AG09319 (cell line): Measurements from ENCODE around the gene ARMH3.

ENCODE experiments used
- DNase-seq: peaks from one replicate; pipeline ENCODE4 v3.0.0-alpha.2; 2010; ENCODE audit warnings: low read depth; ENCODE audit errors: extremely low read depth
- TF ChIP-seq, protein P1 (sequence below): IDR thresholded peaks from 2 replicates; pipeline ENCODE4 v1.5.1; 2011; ENCODE audit warnings: low read depth, mild to moderate bottlenecking, inconsistent platforms, low read length, moderate library complexity

ARMH3 gene

DNA sequence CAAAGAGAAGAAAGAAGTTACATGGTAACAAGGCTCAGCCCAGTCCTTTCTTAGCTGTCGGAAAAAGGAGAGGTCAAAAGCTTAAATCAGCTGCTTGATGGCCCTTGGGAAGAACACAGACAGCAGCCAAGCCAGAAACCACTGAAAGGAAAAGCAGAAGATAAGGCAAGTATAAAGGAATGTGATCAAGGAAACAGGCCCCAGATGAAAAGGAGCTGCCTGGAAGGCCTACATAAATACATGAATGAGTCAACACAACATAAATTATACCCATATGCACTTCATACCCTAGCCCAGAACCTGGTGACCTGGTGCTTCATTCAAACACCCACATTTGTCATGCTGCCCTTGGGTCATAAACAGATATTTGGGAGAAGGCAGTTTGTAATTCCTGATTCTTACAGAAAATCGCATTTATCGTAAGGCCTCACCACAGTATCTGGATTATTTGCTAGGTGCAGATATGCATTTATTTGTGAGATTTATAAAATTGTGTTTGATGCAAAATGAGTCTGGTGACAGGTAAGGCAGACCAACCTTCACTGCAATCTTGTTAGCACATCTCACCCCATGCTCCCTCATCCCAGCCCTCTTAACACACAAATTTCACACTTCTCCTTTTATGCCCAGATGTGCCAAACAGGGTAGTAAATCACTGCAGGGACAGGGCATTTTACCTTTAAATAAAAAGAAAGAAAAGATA, 117.5 kb downstream of the ARMH3 start:
- TF ChIP-seq, protein P1, sequence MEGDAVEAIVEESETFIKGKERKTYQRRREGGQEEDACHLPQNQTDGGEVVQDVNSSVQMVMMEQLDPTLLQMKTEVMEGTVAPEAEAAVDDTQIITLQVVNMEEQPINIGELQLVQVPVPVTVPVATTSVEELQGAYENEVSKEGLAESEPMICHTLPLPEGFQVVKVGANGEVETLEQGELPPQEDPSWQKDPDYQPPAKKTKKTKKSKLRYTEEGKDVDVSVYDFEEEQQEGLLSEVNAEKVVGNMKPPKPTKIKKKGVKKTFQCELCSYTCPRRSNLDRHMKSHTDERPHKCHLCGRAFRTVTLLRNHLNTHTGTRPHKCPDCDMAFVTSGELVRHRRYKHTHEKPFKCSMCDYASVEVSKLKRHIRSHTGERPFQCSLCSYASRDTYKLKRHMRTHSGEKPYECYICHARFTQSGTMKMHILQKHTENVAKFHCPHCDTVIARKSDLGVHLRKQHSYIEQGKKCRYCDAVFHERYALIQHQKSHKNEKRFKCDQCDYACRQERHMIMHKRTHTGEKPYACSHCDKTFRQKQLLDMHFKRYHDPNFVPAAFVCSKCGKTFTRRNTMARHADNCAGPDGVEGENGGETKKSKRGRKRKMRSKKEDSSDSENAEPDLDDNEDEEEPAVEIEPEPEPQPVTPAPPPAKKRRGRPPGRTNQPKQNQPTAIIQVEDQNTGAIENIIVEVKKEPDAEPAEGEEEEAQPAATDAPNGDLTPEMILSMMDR = no peak
- peak; percentile 84 for DNase-seq

DNA sequence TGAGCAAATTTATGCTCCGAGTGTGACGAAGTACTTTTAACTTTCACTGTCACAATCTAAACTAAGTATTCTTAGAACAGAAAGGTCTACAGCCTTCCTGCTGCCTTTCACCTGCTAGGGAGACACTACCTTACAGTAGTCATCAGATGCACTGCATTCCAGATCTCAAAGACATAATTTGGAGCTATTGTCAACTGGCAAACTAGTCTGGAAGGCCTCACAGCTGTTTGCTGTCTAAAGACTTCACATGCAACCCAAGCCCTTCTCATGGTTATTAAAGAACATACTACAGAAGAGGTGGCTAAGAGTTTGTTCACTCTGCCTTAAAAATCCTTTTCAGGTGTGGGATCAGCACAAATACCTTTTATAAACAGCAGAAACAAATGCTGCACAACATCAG, 120.5 kb downstream of the ARMH3 start:
- TF ChIP-seq, protein P1 = no peak
- DNase-seq = no peak

DNA sequence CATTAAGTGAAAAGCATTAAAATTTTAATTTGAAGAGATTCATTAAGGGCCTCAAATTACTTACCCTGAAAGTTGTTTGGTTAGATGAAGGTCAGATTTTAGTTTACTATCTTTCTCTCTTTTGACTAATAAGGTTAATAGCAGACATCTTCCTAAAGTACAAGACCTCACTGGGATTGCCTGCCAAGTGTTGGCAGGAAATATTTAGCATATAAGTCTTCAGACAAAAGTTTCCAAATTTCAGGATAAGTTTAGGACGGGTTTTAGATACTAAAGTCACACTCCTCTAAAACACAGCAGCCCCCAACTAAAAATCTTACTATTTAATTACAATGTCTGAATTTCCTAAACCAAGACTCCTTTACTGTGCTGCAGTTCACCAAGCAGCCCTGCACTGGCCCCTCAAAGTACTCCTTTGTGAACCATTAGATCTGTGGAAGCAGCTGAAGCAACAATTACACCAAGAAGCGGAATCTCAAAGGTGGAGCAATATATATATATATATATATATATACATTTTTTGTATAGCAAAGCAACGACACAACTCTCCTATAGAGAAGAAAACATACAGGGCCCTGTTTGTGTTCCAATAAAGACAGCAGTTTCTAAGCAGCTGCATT, 121.2 kb downstream of the ARMH3 start:
- DNase-seq = no peak
- TF ChIP-seq, protein P1 = no peak

DNA sequence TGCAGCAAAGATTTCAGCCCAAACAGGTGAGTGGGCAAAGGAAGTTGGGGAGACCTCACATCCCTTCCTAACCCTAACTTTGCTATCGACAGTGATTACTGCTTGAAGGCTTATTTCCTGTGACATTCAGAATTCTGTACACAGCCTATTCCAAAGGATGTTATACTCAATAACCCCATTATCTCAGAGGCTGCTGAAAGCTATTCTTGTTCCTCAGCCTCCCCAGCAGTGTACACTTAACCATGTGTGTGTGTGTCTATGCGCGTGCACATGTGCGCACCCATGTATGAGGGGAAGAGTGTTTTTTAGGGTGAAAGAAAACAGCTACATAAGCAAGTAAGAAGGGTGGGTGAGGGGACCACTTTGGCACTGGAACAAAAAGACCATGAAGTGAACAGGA, 122.0 kb downstream of the ARMH3 start:
- TF ChIP-seq, protein P1 = no peak

DNA sequence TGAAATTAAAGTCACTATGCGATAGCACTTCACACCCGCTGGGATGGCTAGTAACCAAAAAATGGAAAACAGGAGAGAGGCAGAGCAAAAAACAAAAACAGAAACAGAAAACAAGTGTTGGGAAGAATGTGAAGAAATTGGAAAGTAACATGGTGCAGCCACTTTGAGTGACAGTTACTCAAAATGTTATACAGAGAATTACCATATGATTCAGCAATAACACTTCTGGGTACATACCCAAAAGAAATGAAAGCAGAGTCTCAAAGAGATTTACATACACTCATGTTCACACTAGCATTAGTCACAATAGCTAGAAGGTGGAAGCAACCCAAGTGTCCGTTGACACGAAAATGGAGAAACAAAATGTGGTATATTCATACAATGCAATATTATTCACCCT, 123.8 kb downstream of the ARMH3 start:
- TF ChIP-seq, protein P1 = no peak
- DNase-seq = no peak

More for the DNA sequence above, 122.0 kb downstream of the ARMH3 start:
- DNase-seq = no peak

DNA sequence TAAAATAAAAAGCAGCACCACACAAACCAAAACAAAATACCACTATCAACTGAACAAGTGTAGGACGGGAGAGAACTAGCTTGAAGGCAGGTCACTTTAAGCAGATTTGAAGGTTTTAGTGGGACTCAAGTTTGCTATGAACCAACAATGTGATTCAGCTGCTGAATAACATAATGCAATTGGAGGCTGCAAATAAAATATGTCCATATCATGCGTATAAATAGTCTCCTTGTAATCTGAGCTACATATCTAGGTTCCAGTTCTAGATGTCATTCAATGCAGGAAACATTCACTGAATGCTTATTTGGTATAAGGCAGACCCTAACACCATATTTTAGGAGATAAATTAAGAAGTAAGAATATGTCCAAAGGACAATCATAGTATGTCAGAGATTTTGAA, 130.9 kb downstream of the ARMH3 start:
- TF ChIP-seq, protein P1 = no peak
- DNase-seq = no peak

DNA sequence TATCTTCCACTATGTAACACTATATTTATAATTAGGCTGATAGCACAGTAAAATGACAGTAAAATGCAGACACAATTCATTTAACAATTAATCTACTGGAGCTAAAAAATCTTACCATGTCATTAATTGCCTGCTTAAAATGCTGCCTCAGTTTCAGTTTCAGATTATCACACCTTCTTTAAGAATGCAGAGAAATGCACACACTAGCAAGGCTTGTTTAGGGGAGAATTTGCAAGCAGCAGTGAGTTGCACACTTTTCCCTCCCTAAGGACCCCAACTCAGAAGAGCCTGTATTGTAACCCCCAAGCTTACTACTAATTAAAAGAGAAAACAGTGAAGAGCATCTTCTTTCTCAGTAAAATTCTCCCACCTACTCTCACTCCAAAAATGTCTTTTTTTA, 132.7 kb downstream of the ARMH3 start:
- TF ChIP-seq, protein P1 = no peak

More for the DNA sequence above, 132.7 kb downstream of the ARMH3 start:
- DNase-seq = no peak
